Endothelial cell of umbilical vein (primary cell): ENCODE measurements around the gene PILRA.

Experiments used
- EZH2 ChIP-seq: IDR thresholded peaks from 2 replicates; pipeline ENCODE4 v1.6.1; 2012; ENCODE audit warnings: borderline replicate concordance, low read depth, mild to moderate bottlenecking, moderate library complexity, low read length, inconsistent platforms; ENCODE audit not compliant: severe bottlenecking
- FOS ChIP-seq: IDR thresholded peaks from 2 replicates; pipeline ENCODE4 v1.6.1; 2011; ENCODE audit warnings: mild to moderate bottlenecking, low read length, moderate library complexity, borderline replicate concordance; ENCODE audit not compliant: insufficient read depth
- GATA2 ChIP-seq: IDR thresholded peaks from 2 replicates; pipeline ENCODE4 v1.7.0; 2011; ENCODE audit warnings: low read depth, mild to moderate bottlenecking, moderate library complexity, mixed read lengths, low read length; ENCODE audit not compliant: insufficient read length, insufficient read depth
- JUN ChIP-seq: IDR thresholded peaks from 2 replicates; pipeline ENCODE4 v1.6.1; 2011; ENCODE audit warnings: borderline replicate concordance, low read depth; ENCODE audit not compliant: insufficient read length, insufficient read depth
- MYC ChIP-seq: IDR thresholded peaks from one replicate; pipeline ENCODE4 v1.6.1; 2011; ENCODE audit warnings: mild to moderate bottlenecking, low read depth, low read length
- POLR2A ChIP-seq: IDR thresholded peaks from 2 replicates; pipeline ENCODE4 v1.6.1; 2012; ENCODE audit warnings: low read depth, mild to moderate bottlenecking, control low read depth, low read length
- POLR2AphosphoS5 ChIP-seq: IDR thresholded peaks from 2 replicates; pipeline ENCODE4 v1.6.1; 2012; ENCODE audit warnings: low read depth, mild to moderate bottlenecking, control low read depth, low read length, moderate library complexity; ENCODE audit not compliant: insufficient read depth
- TF ChIP-seq, protein P1 (sequence below), 2 donors: IDR thresholded peaks; 1 replicate in 1 of 2; 2 replicates in 1 of 2; pipeline ENCODE4 v1.5.1; 2011; ENCODE audit warnings: low read length in 2 of 2, mild to moderate bottlenecking in 2 of 2, moderate library complexity in 2 of 2, control low read depth in 1 of 2, inconsistent platforms in 1 of 2, low read depth in 1 of 2; ENCODE audit not compliant: insufficient read depth in 1 of 2; ENCODE audit errors: extremely low read depth in 1 of 2
- TF ChIP-seq, protein P2 (sequence below): IDR thresholded peaks from 2 replicates; pipeline ENCODE4 v1.6.1; 2011; ENCODE audit not compliant: insufficient read depth, insufficient read length

DNA sequence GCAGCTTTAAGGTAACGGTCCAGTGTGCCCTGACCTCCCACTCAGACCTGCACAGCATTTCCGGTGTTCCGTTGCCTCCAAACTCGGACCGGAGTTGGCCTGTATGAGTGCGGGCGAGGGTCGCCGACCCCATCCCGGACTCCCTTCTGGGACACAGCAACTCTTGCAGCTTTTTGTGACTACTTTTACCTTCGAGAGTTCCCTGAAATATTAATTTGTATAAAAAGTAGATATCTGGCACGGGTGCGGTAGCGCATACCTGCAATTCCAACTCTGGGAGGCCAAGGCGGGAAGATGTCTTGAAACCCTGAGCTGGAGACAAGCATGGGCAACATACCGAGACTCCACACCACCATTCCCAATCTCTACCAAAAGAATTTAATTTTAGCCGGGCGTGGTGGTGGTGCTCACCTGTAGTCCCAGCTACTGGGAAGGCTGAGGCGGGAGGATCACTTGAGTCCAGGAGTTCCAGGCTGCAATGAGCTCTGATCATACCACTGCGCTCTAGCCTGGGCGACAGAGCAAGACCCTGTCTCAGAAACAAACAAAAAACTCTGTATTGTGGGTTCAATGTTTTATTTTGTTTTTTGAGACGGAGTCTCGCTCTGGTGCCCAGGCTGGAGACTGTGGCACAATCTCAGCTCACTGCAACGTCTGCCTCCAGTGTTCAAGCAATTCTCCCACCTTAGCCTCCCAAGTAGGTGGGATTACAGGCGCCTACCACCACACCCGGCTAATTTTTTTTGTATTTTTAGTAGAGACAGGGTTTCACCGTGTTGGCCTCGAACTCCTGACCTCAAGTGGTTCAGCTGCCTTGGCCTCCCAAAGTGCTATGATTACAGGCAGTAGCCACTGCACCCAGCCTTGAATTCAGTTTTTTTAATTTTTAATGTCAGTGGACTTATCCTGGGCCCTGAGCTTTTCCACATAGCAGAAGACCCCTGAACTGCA lies 64.1 kb downstream of the PILRA start:
- TF ChIP-seq, protein P1, sequence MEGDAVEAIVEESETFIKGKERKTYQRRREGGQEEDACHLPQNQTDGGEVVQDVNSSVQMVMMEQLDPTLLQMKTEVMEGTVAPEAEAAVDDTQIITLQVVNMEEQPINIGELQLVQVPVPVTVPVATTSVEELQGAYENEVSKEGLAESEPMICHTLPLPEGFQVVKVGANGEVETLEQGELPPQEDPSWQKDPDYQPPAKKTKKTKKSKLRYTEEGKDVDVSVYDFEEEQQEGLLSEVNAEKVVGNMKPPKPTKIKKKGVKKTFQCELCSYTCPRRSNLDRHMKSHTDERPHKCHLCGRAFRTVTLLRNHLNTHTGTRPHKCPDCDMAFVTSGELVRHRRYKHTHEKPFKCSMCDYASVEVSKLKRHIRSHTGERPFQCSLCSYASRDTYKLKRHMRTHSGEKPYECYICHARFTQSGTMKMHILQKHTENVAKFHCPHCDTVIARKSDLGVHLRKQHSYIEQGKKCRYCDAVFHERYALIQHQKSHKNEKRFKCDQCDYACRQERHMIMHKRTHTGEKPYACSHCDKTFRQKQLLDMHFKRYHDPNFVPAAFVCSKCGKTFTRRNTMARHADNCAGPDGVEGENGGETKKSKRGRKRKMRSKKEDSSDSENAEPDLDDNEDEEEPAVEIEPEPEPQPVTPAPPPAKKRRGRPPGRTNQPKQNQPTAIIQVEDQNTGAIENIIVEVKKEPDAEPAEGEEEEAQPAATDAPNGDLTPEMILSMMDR (IDR thresholded peaks at IDR 0.05; ENCODE audit: extremely low read depth in 1 of 2, insufficient read depth in 1 of 2, low read depth in 1 of 2, low read length in 2 of 2) = no peak
- TF ChIP-seq JUN (no peak), POLR2A (no peak), MYC (no peak), FOS (no peak), POLR2AphosphoS5 (no peak), EZH2 (no peak), GATA2 (no peak)
- TF ChIP-seq, protein P2, sequence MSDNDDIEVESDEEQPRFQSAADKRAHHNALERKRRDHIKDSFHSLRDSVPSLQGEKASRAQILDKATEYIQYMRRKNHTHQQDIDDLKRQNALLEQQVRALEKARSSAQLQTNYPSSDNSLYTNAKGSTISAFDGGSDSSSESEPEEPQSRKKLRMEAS = no peak
